GM19043 (cell line): ENCODE data around the gene DBH.

Experiments
- ATAC-seq: cut with Tn5 transposase; IDR thresholded peaks from one replicate; pipeline ENCODE4 v1.9.1; 2021; ENCODE audit warnings: low read depth; ENCODE audit not compliant: unreplicated experiment

DBH gene

DNA sequence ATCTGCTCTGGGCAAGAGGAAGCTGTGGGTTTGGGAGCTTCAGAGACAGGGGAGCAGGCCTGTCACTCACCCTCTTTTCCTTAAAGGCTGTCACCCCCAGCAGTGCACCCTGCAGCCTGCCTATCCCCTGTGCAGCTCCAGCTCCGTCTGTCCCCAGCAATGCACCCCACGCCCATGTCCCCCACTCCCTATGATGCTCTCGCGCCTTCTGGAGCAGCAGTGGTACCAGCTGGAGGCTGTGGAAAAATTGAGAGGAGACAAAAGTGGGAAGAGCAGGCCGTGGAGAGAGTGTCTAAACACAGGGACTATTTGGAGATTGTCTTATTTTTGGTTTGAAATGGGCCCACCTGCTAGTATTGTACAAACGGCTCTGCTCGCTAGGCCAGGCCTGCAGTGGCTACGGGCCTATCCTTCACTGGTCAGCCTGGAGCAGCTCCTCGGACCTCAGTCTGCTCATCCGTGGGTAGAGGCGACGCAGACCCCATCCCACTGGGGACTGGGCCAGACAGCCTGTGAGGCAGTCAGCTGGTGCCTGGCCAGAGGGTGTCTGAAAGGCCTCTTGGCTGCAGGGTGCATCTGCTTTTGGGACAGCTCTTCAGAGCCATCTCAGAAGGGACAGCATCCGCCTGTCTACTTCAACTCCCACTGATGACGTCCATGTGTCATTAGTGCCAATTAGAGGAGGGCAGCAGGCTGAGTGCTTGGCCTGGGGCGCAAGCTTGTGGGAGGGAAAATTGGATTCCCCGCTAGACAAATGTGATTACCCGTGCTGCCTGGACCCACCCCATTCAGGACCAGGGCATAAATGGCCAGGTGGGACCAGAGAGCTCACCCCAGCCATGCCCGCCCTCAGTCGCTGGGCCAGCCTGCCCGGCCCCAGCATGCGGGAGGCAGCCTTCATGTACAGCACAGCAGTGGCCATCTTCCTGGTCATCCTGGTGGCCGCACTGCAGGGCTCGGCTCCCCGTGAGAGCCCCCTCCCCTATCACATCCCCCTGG is at the start of gene DBH:
DBH (plus strand) TSS at position 831 of the 999 bp plus-strand sequence; CDS start at position 840, 9 bp downstream.
- ATAC-seq: no peak

DNA sequence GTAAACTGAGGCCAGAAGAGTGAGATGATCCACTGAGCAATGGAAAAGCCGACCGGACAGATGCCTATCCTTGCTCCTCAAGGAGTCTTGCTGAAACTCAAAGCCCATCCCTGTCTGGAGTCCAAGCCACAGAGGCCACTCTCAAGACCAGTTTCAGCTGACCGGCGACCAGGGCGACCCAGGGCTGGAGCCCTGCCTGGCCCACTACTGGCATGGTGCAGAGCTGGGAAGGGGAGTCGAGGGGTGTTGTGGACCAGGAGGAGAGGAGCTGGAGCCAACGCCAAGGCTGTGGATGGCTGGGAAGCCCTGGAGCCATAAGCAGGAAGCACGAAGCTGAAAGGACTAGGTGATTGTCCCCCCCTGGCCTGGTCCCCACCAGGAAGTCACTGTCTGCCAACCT is 49.1 kb upstream of the DBH start:
- ATAC-seq: no peak

GRCh38 chr9:133587466-133587865 is 48.7 kb upstream of the DBH start:
- ATAC-seq: no peak

- no peak for ATAC-seq
These were observed 46.5 kb upstream of the DBH start for GRCh38 chr9:133589454-133590227.

DNA sequence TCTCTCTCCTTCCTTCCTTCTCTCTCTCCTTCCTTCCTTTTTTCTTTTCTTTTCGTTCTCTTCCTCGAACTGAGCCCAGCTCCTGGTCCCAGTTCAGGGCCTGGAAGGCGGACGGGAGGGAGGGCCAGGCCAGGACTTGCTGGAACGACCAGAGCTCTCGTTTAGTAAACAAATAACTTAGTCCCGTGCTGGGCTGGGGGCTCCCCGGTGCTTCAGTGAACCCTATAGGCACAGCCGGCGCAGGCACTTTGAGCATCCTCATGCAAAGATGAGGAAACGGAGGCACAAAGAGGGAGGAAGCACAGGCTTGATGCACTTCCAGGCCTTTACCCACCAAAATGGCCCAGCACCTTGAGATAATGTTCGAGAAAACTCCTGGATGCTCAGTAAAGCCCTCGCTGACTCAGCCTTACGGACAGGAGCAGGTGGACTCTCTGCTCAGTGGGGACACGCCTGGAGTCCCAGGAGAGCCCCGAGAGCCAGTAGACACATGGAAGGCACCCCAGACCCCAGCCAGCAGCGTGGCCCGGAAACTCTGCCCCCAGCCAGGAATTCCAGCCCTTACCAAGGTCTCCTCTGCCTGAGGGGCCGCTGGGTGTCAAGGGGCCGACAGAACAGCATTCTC is 45.8 kb upstream of the DBH start:
- no peak for ATAC-seq

DNA sequence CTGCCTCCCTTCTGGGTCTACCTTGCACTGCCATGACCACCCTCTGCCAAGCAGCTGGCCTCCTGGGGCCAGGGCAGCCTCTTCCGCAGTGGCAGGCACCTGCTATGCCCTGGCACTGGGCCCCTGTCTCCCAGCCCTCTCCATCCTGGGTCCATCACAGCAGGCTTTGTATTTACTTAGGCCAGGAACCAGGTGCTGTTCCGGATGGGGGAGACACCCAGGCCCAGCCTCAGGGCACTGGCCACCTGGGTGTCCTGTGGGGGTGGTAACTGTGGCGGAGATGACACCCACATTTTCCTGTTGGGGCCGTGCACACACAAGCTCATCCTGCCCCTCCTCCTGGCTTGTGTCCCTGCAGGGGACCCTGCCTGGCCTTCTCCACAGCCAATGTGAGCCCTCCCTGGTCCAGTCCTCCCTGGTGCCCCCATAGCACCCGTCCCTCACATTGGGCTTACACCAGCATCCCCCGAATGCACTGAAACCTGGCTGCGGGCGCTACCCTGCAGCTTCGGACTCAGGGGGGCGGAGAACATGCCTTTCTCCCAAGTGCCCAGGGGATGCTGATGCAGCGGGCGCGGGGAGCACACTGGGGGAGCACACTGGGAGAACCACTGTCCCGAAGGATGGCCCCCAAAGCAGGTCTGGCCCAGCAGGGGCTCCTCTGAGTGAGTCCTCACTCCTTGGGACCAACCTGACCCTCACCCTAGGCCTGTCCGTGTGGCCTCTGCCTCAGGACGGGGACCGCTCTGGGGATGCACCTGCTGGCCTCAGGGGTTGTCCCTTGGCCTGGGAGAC is 44.9 kb upstream of the DBH start:
- ATAC-seq: no peak

DNA sequence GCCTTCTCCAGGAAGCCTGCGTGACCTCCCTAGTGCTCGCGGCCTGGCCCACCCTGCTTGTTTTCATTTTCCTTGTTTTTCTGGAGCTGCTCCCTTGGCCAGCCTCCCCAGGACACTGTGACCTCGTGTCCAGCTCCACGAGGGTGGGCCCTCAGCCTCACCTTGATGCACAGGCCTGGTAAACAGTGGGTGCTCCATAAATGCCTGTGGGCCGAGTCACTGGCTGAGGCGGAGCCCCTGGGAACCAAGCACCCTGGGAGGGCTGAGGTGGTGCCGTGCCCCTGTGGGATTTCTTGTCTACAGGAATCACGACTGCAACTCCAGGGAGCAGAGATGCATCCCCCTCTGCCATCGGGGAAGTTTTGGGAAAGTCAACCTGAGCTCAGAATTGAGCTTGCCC is 44.2 kb upstream of the DBH start:
- ATAC-seq: no peak

GRCh38 chr9:133592731-133593409 is 43.3 kb upstream of the DBH start:
- ATAC-seq: no peak

- ATAC-seq: no peak
These were observed 42.4 kb upstream of the DBH start for GRCh38 chr9:133593587-133594253.

DNA sequence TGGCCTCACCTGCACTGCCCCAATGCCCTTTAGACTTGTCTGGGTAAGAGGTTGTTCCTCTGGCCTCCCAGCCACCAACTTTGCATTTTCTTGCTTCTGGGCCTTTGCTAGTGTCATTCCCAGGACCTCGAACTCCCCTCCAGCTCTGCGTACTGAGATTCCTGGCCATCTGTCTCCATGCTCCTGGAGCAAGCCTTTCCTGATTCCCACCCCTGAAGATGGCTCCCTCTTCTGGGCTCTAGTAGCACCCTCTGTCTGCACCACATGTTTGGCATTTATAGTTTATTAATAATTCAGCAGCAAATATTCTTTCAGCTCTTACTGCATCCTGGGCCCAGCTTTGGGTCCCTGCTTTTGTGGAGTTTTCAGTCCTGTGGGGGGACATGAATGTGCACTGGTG is 41.9 kb upstream of the DBH start:
- ATAC-seq: no peak

GRCh38 chr9:133595910-133596309 is 40.3 kb upstream of the DBH start:
- no peak for ATAC-seq

DNA sequence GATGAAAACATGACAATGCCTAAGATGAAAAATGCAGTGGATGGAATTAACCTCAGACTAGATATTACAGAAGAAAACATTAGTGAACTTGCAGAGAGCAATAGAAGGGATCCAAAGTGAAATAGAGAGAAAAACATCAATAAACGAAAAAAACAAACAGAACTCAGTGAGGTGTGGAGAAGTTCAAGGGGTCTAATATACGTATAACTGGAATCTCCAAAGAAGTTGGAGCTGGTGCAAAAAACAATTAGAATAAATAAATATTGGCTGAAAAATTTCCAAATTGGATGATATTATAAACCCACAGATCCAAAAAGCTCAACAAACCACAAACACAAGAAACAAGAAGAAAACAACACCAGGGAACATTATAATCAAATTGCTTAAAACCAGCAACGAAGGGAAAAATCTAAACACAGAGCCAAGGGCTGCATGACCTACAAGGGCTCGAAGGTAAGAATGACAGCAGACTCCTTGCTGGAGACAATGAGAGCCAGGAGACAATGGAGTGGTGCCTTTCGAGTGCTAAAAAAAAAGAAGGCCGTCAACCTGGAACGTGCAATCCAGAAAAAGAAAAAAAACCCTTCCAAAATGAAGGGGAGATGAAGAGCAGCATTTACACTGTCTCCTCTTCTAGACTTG is 38.7 kb upstream of the DBH start:
- no peak for ATAC-seq

DNA sequence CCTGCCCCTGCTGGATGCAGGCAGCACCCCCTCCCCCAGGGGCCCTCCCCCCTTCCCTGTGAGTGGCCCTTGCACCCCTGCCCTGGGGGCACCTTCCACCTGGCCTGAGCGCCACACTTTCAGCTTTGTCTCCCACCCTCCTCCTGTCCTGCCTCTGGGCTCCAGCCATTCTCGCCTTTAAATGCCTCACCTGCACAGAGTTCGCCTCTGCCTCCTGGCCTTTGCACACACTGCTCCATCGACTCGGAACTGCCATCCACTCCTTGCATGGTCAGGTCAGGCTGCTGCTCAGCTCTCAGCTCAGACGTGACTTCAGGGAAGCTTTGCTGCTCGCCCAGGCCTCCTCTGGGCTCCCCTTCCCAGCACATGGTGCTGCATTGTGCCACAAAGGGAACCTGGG is 37.2 kb upstream of the DBH start:
- ATAC-seq: no peak

DNA sequence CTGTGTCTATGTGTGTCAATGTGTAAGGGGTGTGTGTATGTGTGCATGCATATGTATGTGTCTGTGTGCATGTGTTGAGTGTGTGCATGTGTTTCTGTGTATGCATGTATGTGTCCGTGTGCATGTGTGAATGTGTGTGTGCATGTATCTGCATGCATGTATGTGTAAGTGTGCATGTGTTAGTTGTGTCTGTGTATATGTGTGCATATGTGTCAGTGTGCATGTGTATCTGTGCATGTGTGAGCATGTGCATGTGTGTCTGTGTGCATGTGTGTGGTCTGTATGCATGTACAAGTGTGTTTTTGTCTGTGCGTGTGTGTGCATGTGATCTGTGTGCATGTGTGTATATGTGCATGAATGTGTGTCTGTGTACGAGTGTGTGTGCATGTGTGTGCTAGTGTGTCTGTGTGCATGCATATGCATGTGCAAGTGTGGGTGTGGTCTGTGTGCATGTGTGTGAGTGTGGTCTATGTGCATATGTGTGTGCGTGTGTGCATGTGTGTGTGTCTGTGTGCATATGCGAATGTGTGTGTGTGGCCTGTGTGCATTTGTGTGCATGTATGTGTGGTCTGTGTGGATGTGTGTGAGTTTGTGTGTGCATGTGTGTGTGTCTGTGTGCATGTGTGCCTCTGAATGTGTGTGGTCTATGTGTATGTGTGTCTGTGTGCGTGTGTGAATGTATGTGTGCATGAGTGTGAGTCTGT is 36.5 kb upstream of the DBH start:
- ATAC-seq: no peak

DNA sequence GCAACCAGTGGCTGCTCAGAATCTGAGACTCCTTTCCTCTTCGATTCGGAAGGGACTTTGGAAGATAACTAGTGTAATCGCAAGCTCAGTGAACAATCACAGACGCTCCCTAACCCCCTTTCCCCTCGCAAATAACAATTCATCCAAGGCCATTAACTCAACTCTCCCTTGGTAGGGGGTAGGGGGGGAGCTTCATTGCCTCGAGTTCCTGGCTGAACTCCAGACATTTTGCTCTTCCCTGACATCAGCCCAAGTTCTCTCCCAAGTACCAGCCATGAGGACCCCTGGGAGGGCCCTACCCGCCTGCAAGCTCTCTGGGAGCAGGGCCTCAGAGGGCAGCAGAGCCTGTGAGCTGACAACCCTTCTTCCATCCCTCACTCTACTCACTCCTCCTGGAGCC is 35.4 kb upstream of the DBH start:
- ATAC-seq: no peak

GRCh38 chr9:133601746-133602145 is 34.4 kb upstream of the DBH start:
- ATAC-seq: no peak

GRCh38 chr9:133602277-133602676 is 33.9 kb upstream of the DBH start:
- ATAC-seq: no peak
